T1000 (cell line): ENCODE results near the gene A4GNT.
"Not testable (repeated sequence)": the region's sequence is repeated elsewhere in the genome, so short reads cannot be mapped to it uniquely, and the experiment has no call there.

Source experiments
- DNase-seq: peaks from one replicate; lab custom pipeline; 2025; ENCODE audit warnings: mixed read lengths; lab: John Stamatoyannopoulos, UW

The A4GNT gene

GRCh38 chr3:138118612-138119422 is 13.4 kb downstream of the A4GNT start:
- DNase-seq = peak; percentile 54

GRCh38 chr3:138114988-138115971 is 16.9 kb downstream of the A4GNT start, which contains the start of gene DZIP1L:
DZIP1L (minus strand) TSS chr3:138115608; CDS start chr3:138103971, 11,637 bp downstream.
- DNase-seq = peak; percentile 69

- DNase-seq = no peak
Observed at GRCh38 chr3:138114431-138114918, 17.7 kb downstream of the A4GNT start.

- no peak for DNase-seq
Observed at GRCh38 chr3:138113326-138113725, 18.9 kb downstream of the A4GNT start.

GRCh38 chr3:138112362-138112761 is 19.8 kb downstream of the A4GNT start:
- DNase-seq = no peak

GRCh38 chr3:138105598-138105997 is 26.6 kb downstream of the A4GNT start:
- DNase-seq = no peak

GRCh38 chr3:138103466-138103865 is 28.7 kb downstream of the A4GNT start:
- no peak for DNase-seq

GRCh38 chr3:138101351-138101940 is 30.7 kb downstream of the A4GNT start:
- not testable (repeated sequence) for DNase-seq

- no peak for DNase-seq
Observed at GRCh38 chr3:138099417-138099816, 32.8 kb downstream of the A4GNT start.

GRCh38 chr3:138097192-138098172 is 34.7 kb downstream of the A4GNT start:
- no peak for DNase-seq

GRCh38 chr3:138093721-138094120 is 38.5 kb downstream of the A4GNT start:
- DNase-seq = no peak

- DNase-seq = no peak
Observed at GRCh38 chr3:138092023-138092422, 40.2 kb downstream of the A4GNT start.

- no peak for DNase-seq
Observed at GRCh38 chr3:138089091-138089490, 43.1 kb downstream of the A4GNT start.

GRCh38 chr3:138085745-138086144 is 46.4 kb downstream of the A4GNT start:
- not testable (repeated sequence) for DNase-seq

- no peak for DNase-seq
Observed at GRCh38 chr3:138084196-138084595, 48.0 kb downstream of the A4GNT start.

GRCh38 chr3:138082992-138083386 is 49.2 kb downstream of the A4GNT start:
- no peak for DNase-seq

GRCh38 chr3:138082085-138082991 is 49.9 kb downstream of the A4GNT start:
- peak; percentile 35 for DNase-seq

- no peak for DNase-seq
Observed at GRCh38 chr3:138081371-138082084, 50.7 kb downstream of the A4GNT start.

GRCh38 chr3:138079901-138080300 is 52.3 kb downstream of the A4GNT start:
- DNase-seq = no peak
